GM12872 (cell line): Measurements from ENCODE around the gene PRPF38A.

Experiments used
- CTCF ChIP-seq: IDR thresholded peaks from 3 replicates; pipeline ENCODE4 v1.5.1; 2011; ENCODE audit warnings: low read depth, mild to moderate bottlenecking, low read length, moderate library complexity; ENCODE audit not compliant: insufficient read depth

The PRPF38A gene

GRCh38 chr1:52404116-52404974, at the start of gene PRPF38A, which contains the start of gene ORC1:
PRPF38A (plus strand) TSS chr1:52404602; CDS start chr1:52404750, 148 bp downstream.
ORC1 (minus strand) TSS chr1:52404423; CDS start chr1:52402223, 2,200 bp downstream.
- TF ChIP-seq CTCF = peak; percentile 64

- TF ChIP-seq CTCF = no peak
Observed at GRCh38 chr1:52355436-52355835, 49.0 kb upstream of the PRPF38A start.

- TF ChIP-seq CTCF = no peak
Observed at GRCh38 chr1:52355847-52356505, 48.4 kb upstream of the PRPF38A start.

GRCh38 chr1:52356818-52357355, 47.5 kb upstream of the PRPF38A start:
- TF ChIP-seq CTCF = no peak

GRCh38 chr1:52357397-52357796, 47.0 kb upstream of the PRPF38A start:
- no peak for TF ChIP-seq CTCF

GRCh38 chr1:52358851-52359497, 45.4 kb upstream of the PRPF38A start:
- no peak for TF ChIP-seq CTCF
